CD1c-positive myeloid dendritic cell (primary cell): Measurements from ENCODE around the gene CPEB1.
"Not testable (repeated sequence)": the region's sequence is repeated elsewhere in the genome, so short reads cannot be mapped to it uniquely, and the experiment has no call there.

Source experiments
- DNase-seq: peaks from one replicate; pipeline ENCODE4 v3.0.0-alpha.2; 2016; ENCODE audit errors: extremely low spot score

Gene CPEB1

GRCh38 chr15:82649226-82649999 lies 2.2 kb upstream of the CPEB1 start:
- DNase-seq = no peak

- no peak for DNase-seq
These were observed 1.3 kb upstream of the CPEB1 start for GRCh38 chr15:82648257-82649103.

GRCh38 chr15:82647835-82648256 lies 683 bp upstream of the CPEB1 start:
- no peak for DNase-seq

- no peak for DNase-seq
These were observed 716 bp downstream of the CPEB1 start for GRCh38 chr15:82646250-82647044.

GRCh38 chr15:82644967-82645852 lies 2.0 kb downstream of the CPEB1 start:
- not testable (repeated sequence) for DNase-seq

- DNase-seq = no peak
These were observed 3.2 kb downstream of the CPEB1 start for GRCh38 chr15:82643992-82644391.

GRCh38 chr15:82642656-82643055 lies 4.5 kb downstream of the CPEB1 start:
- DNase-seq = no peak

- DNase-seq = no peak
These were observed 5.9 kb downstream of the CPEB1 start for GRCh38 chr15:82641129-82641798.

GRCh38 chr15:82640672-82641071 lies 6.5 kb downstream of the CPEB1 start:
- no peak for DNase-seq

- no peak for DNase-seq
These were observed 11.4 kb downstream of the CPEB1 start for GRCh38 chr15:82635798-82636197.

- DNase-seq = no peak
These were observed 17.1 kb downstream of the CPEB1 start for GRCh38 chr15:82630033-82630432.

- no peak for DNase-seq
These were observed 22.0 kb downstream of the CPEB1 start for GRCh38 chr15:82625136-82625535.

- no peak for DNase-seq
These were observed 22.7 kb downstream of the CPEB1 start for GRCh38 chr15:82624438-82624837.

- no peak for DNase-seq
These were observed 23.2 kb downstream of the CPEB1 start for GRCh38 chr15:82624008-82624407.

- DNase-seq = no peak
These were observed 25.2 kb downstream of the CPEB1 start for GRCh38 chr15:82621970-82622369.

GRCh38 chr15:82613747-82614146 lies 33.4 kb downstream of the CPEB1 start:
- DNase-seq = no peak

GRCh38 chr15:82611348-82611747 lies 35.8 kb downstream of the CPEB1 start:
- DNase-seq = no peak

GRCh38 chr15:82602195-82602594 lies 45.0 kb downstream of the CPEB1 start:
- no peak for DNase-seq

GRCh38 chr15:82599862-82600261 lies 47.3 kb downstream of the CPEB1 start:
- no peak for DNase-seq

- DNase-seq = no peak
These were observed 49.3 kb downstream of the CPEB1 start for GRCh38 chr15:82597815-82598214.

- DNase-seq = no peak
These were observed 51.4 kb downstream of the CPEB1 start for GRCh38 chr15:82595766-82596165.
